COR-L47 (cell line): ENCODE measurements around the gene MOSMO.
"Not testable (repeated sequence)": the region's sequence is repeated elsewhere in the genome, so short reads cannot be mapped to it uniquely, and the experiment has no call there.

Experiments used
- DNase-seq: peaks from one replicate; lab custom pipeline; 2025; lab: John Stamatoyannopoulos, UW

The MOSMO gene

GRCh38 chr16:22093331-22093730 lies 85.4 kb downstream of the MOSMO start:
- DNase-seq, result no peak

GRCh38 chr16:22093996-22094395 lies 86.1 kb downstream of the MOSMO start:
- DNase-seq, result no peak

GRCh38 chr16:22098405-22099255 lies 90.7 kb downstream of the MOSMO start:
- peak; percentile 21 for DNase-seq

GRCh38 chr16:22099256-22099975 lies 91.5 kb downstream of the MOSMO start:
- no peak for DNase-seq

GRCh38 chr16:22103441-22103840 lies 95.5 kb downstream of the MOSMO start:
- no peak for DNase-seq

- DNase-seq, result no peak
Observed at GRCh38 chr16:22109258-22109898, 101.5 kb downstream of the MOSMO start.

- not testable (repeated sequence) for DNase-seq
Observed at GRCh38 chr16:22111629-22112028, 103.7 kb downstream of the MOSMO start.

GRCh38 chr16:22116095-22116700 lies 108.3 kb downstream of the MOSMO start:
- DNase-seq, result no peak

- no peak for DNase-seq
Observed at GRCh38 chr16:22117609-22118008, 109.7 kb downstream of the MOSMO start.

GRCh38 chr16:22120440-22120839 lies 112.5 kb downstream of the MOSMO start:
- no peak for DNase-seq

- no peak for DNase-seq
Observed at GRCh38 chr16:22122239-22122638, 114.3 kb downstream of the MOSMO start.

- no peak for DNase-seq
Observed at GRCh38 chr16:22123146-22123545, 115.2 kb downstream of the MOSMO start.

GRCh38 chr16:22123759-22124490 lies 116.0 kb downstream of the MOSMO start:
- no peak for DNase-seq

GRCh38 chr16:22124583-22125284 lies 116.8 kb downstream of the MOSMO start:
- no peak for DNase-seq

- no peak for DNase-seq
Observed at GRCh38 chr16:22126037-22126558, 118.2 kb downstream of the MOSMO start.

- not testable (repeated sequence) for DNase-seq
Observed at GRCh38 chr16:22128537-22128936, 120.6 kb downstream of the MOSMO start.

GRCh38 chr16:22130528-22130927 lies 122.6 kb downstream of the MOSMO start:
- no peak for DNase-seq

GRCh38 chr16:22132801-22133200 lies 124.9 kb downstream of the MOSMO start:
- DNase-seq, result no peak
